Sciatic nerve (tissue), 2 donors: Measurements from ENCODE around the gene LZTFL1. TPM values are rescaled to one million over a fixed set of nuclear protein-coding genes. Genes with fewer than 3 reads are reported as not detected.

ENCODE experiments used
- ATAC-seq: fragments of 200-7000 bp; cut with Tn5 transposase; one replicate; pipeline ENCODE4 v1.9.1; 2020; ENCODE audit warnings: mild to moderate bottlenecking, moderate library complexity
- DNase-seq: peaks from one replicate; pipeline ENCODE4 v3.0.0-alpha.2; 2020; ENCODE audit warnings: low spot score
- intact Hi-C: fragments of 100-400 bp; cut with DNase I; formaldehyde crosslinking; loops from one replicate; pipeline ENCODE4 v1.14.2; 2022
- total RNA-seq: library from RNA; stranded (reverse); fragmentation: NEBNext Ultra II Directional; extraction: Animal tissue kit (Norgen Biotek cat#: 25700); gene quantifications from one replicate; pipeline ENCODE4 v1.2.1, GENCODE V29; 2021
- donor health status: DM: no; HTN: no; CAD: no.
- donor health status: DM: no; HTN: no; CAD: no.

Gene LZTFL1
- total RNA-seq, 1 donor from 2014 or later, result 14.0 TPM

DNA sequence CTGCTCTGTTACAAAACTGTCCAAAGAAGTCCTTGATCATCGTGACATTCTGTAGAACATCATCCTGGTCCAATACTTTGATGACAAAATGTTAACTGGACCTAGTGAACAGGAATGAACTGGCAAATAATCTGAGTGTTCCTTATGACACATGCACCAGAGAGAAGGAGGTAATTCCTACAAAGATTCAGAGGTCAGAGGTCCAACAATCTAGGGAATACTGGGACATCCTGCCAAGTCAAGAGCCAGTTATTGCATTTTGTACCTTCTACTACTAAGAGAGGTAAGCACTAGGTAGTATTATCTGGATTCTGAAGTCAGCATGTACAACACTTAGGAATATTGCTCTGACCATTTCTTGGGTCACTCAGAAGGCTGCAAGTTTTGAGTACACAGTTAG is 20.8 kb downstream of the LZTFL1 start:
- intact Hi-C loops, result no loop called here
- no peak for DNase-seq
- no peak for ATAC-seq

DNA sequence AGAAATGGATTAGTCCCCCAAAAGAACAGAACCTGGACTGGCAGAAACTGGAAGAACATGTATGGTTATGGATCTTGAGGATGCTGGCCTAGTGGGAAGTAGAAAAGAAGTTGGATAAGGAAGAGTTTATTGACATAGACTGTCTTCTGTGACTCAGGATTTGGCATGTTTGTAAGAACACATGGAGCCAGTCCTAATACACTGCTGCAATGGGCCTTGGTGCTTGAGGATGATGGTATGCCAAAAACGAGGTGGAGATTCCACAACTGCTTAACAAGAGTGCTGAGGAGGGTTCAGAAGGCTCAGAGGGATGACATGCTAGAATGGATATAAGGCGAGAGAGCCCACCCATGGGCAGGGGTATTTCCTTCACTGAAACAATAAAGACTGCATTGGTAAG is 22.4 kb downstream of the LZTFL1 start:
- intact Hi-C loops, result no loop called here
- ATAC-seq (peak; percentile 36), DNase-seq (no peak)

DNA sequence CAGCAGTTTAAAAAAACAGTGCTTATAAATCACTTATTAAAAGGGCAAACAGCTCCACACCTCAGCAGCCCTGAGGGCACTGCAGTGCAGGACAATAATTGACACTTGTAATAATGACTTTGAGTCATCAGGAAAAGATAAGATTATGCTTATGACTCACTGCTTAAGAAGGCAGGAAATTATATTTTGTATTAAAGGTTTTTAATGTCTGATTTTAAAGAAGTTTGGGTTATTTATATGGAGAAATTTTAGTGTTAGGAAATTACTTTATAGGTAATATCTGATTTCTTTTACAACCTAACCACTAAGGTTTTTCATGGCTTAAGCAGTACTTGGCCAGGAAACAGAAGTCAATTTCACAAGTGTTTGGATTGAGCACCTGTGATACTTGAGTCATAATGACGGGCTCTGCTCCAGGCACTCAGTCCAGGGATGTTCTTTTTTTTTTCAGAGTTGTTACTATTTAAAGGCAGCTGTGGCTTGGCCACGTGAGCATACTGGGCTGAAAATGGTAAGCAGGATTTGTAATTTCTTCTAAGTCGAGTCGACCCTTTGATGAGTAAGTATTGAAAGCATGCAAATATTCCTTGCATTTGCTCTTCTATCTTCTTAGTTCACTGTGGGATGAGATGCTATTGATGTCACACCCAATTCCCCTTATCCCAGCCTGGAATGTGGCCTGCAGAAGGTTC is 23.9 kb downstream of the LZTFL1 start:
- peak; percentile 67 for DNase-seq
- intact Hi-C loops, result no loop called here
- peak; percentile 95 for ATAC-seq

DNA sequence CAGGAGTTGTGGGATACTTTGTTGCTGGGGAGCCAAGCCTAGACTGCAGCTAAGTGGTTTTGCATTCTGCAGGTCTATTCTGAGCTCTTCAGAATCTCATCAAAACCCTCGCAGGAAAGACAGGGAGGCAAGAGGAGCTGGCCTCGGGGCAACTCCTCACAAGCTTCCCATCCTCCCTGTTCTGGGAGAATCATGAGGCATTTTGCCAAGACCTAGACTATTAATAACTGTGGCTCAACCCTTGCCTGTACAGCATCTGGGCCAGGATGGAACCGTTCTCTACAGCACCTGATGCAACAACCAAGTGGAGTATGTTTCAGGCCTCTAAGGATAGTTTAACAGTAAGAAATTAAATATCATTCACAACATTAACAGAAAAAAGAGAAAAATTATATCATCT is 25.4 kb downstream of the LZTFL1 start:
- ATAC-seq, result peak; percentile 91
- no peak for DNase-seq
- intact Hi-C loops, result no loop called here

- ATAC-seq (no peak), DNase-seq (no peak)
- intact Hi-C loops, result no loop called here
Observed at GRCh38 chr3:45814322-45814721, 27.6 kb downstream of the LZTFL1 start.

GRCh38 chr3:45807681-45808540 is 34.0 kb downstream of the LZTFL1 start:
- DNase-seq (no peak), ATAC-seq (peak; percentile 96)
- intact Hi-C loops, result no loop called here

DNA sequence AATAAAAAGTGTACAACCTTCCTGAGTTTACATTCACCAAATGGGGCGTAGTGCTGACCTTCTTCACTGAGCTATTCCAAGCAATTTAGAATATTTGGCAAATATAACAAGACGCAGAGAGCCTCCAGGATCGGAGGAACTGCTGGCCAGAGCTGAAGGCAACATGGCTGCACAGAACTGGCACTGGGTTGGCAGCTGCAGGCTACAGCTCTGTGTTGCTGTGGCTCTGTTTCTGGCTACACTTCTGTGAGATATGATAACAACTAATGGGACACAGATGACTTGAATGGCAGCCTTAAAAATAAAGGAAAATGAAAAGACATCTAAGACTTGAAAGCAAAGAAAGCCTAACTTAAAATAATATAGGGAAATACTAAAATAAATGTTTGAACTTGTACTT is 34.8 kb downstream of the LZTFL1 start:
- intact Hi-C loops, result no loop called here
- ATAC-seq, result no peak
- no peak for DNase-seq

DNA sequence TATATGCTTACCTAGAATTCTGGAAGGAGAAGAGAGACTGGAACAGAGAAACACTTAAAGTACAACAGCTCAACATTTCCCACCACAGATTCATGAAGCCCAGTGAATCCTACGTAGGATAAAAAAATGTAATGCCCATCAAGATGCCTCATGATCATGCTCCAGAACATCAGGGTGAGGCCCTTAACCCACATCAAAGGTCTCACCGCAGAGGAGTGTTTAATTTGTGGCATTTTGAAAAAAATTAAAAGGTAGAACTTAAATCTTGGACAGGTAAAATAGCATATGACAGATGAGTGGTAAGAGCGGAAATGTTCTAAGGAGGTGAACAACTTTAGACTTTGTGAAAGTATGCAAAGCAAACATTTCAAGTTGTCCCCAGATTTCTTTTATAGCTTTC is 35.8 kb downstream of the LZTFL1 start:
- DNase-seq (no peak), ATAC-seq (no peak)
- intact Hi-C loops, result no loop called here

DNA sequence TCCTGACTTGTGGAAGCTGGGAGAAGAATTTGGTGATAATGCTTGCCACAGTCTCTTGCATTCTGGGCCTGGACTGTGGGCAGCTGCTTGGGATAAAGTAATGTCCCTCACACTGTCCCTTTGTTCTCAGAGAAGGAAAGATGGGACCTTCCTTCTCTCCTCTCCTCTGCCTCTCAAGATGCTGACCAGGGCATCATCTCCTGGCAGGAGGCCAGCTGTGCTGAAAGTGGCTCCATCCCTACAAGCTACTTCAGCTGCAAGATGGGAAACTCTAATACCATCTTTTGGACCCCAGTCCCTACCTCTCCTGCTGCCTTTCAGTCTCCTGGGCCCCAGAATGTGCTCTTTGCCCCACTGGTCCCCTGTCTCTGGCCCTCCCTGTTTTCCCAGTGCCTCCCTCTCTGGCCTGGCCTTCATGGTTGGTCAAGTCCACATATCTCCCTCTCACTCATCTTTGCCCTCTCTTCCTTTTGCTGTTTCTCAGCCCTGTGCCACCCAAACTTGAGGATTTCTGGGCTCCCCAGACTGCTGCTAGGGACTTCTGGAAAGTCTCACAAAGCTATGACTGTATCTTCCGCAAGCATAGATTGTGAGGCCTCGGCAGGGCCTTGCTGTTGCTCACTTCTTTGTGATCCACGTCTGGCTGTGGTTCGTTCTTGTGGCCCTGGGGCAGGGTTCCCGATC is 38.5 kb downstream of the LZTFL1 start:
- intact Hi-C loops, result no loop called here
- DNase-seq (no peak), ATAC-seq (no peak)

DNA sequence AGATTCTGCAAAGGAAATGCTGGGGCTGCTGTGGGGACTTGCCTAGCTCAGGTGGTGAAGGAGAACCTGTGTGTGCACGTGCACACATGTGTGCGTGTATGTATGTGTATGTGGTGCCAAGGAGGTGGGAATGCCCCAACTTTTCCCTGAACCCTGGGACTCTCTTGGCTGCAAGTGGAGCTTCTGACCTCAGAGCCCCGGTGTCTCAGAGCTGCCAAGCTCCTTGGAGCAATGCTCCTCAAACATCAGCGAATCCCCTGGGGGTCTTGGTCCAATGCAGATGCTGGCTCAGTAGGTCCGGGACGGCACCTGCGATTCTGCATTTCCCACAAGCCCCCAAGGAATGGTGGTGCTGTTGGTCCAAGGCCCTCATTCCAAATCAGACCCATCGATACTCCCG is 39.8 kb downstream of the LZTFL1 start:
- intact Hi-C loops, result no loop called here

DNA sequence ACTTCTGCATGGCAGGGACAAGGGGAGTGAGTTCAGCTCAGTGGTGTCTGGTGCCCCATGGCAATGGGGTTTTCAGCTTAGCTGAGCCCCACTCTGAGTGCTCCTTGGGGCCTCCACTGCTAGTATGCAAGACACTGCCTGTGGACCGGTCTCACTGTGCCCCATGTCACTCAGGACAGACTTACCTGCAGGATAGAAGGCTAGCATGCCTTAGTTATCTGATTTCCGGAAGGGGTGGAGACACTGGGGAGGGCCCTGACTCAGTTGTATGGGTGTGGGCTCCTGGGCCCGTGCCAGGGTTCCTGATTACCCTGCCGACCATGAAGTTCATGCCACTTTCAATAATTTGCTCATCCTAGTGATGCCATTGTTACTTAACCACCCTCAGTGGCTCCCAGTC is 41.3 kb downstream of the LZTFL1 start:
- ATAC-seq (no peak), DNase-seq (no peak)
- intact Hi-C loops, result no loop called here

More for the DNA sequence above, 39.8 kb downstream of the LZTFL1 start:
- ATAC-seq (no peak), DNase-seq (no peak)

DNA sequence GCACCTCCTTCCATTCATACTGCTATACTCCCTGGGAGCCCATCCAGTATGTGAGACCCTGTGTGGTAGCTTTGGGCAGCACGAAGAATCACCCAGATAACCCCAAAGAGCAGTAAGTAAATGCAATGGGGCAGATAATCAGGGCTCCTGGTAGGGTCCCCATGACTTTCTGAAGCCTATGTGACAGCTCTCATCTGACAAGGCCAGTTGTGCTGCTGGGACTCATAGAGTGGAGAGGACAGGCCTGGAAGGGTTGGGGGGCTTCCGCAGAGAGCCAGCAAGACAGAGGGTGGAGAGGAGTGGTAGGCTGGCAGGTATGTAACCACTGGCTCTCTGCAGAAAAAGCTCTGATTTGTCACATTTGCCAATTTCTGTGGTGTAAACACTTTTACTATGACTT is 42.3 kb downstream of the LZTFL1 start:
- ATAC-seq, result no peak
- DNase-seq, result no peak
- intact Hi-C loops, result no loop called here

- ATAC-seq (no peak), DNase-seq (no peak)
- intact Hi-C loops, result no loop called here
Observed at GRCh38 chr3:45798034-45798433, 43.9 kb downstream of the LZTFL1 start.

- intact Hi-C loops, result no loop called here
- ATAC-seq (no peak), DNase-seq (no peak)
Observed at GRCh38 chr3:45796902-45797637, 44.8 kb downstream of the LZTFL1 start.

DNA sequence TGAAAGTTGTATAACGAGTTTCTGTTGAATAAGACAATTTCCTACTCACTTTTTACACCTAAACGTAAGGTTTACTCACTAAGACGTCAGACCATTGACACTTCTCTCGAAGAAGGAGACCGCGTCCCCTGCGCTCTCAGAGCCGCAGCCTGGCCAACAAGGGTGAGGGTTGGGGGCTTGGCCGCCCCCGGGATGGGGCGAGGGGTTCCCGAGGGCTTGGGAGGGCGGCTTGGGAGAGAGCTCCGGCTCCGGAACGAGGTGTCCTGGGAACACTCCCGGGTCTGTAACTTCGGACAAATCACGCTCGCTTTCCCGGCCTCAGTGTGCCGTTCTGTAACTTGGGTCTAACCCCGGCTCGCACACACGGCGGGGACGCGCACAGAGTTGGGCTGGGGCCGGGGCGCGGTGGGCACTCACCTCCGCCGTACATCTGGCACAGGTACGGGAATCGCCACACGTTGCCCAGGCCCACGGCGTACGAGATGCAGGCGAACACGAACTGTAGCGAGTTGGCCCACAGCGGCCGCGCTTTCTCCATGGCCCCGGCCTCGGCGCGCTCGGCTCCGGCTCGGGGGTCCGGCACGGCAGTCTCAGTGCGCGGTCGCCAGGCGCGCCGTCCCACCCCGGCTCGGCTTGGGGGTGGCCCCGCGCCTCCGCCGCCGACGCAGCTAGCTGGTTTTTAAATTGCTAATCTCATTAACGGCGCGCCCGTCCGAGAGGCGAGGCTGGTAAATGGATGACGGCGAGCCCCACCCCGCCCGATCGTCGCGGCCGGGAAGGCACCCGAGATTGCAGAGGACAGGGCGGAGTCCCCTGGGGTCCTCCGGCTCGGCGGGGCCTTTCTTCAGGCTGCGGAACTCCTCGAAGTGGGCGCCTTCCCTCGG is 45.8 kb downstream of the LZTFL1 start, which contains the start of gene SLC6A20:
TSS of gene SLC6A20 (minus strand) at position 655 of the 884 bp plus-strand sequence. CDS start at position 538, 117 bp downstream.
- DNase-seq (no peak), ATAC-seq (peak; percentile 65)
- intact Hi-C loops, result no loop called here

GRCh38 chr3:45795509-45795881 is 46.4 kb downstream of the LZTFL1 start:
- DNase-seq (no peak), ATAC-seq (no peak)
- intact Hi-C loops, result no loop called here

DNA sequence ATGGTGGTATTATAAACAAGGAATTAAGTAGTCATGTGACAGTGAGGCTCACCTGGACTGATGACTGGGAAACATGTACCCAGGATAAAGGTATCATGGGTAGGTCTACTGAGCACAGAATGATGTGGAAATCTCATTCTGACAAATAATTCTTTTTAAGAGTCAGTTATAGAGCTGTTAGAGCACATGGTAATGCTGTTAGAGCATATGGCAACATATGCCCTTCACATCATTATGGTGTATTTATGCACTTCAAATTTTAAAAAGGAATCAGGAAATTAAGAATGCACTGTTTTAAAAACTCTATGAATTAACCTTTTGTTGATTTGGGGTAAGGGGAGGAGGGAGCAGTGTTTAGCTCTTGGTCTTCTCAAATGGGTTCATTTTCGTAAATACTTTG is 47.3 kb downstream of the LZTFL1 start:
- ATAC-seq (no peak), DNase-seq (no peak)
- intact Hi-C loops, result no loop called here

GRCh38 chr3:45794177-45794560 is 47.8 kb downstream of the LZTFL1 start:
- ATAC-seq, result no peak
- intact Hi-C loops, result no loop called here
- no peak for DNase-seq
